ENCODE data around the gene SLAMF7.

DNA sequence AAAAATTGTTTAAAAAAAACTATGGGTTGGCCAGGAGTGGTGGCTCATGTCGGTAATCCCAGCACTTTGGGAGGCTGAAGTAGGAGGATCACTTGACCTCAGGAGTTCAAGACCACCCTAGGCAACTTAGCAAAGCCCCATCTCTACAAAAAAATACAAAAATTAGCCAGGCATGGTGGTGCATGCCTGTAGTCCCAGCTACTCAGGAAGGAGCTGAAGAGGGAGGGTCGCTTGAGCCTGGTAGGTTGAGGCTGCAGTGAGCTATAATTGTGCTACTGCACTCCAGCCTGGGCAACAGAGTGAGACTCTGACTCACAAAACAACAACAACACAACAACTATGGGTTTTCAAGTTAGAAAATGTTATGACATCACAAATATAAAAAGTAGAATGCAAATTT is 16.4 kb downstream of the SLAMF7 start:
- TF ChIP-seq EZH2 (IDR thresholded peaks at IDR 0.05) (no peak), POLR2AphosphoS5 (IDR thresholded peaks at IDR 0.05; ENCODE audit: borderline replicate concordance, low read depth, low read length) (no peak), FOXP2 (optimal IDR thresholded peaks at IDR 0.05; ENCODE audit: control extremely low read depth, extremely low read length, insufficient read depth) (no peak)
